Astrocyte (in vitro differentiated cells and primary cell): ENCODE results near the gene ARCN1. TPM values are rescaled to one million over a fixed set of nuclear protein-coding genes. Genes with fewer than 3 reads are reported as not detected.
"Not testable (repeated sequence)": the region's sequence is repeated elsewhere in the genome, so short reads cannot be mapped to it uniquely, and the experiment has no call there.

Experiments used
- DNase-seq: peaks from one replicate; pipeline ENCODE4 v3.0.0-alpha.2; 2010; ENCODE audit warnings: low read depth
- FAIRE-seq: peaks from 2 replicates; lab custom pipeline; 2011; peaks lifted over from hg19 to GRCh38; lab: Jason Lieb, UNC
- H2AFZ ChIP-seq: 2 replicates; pipeline ENCODE4 v1.6.0; 2012; ENCODE audit warnings: low read depth, low read length, inconsistent platforms
- H3K27ac ChIP-seq: 2 replicates; pipeline ENCODE4 v1.5.1; 2011; ENCODE audit warnings: low read depth, low read length, inconsistent platforms
- H3K27me3 ChIP-seq: 2 replicates; pipeline ENCODE4 v1.6.0; 2011; ENCODE audit warnings: low read length, inconsistent platforms; ENCODE audit not compliant: insufficient read depth
- H3K36me3 ChIP-seq: 2 replicates; pipeline ENCODE4 v1.5.1; 2011; ENCODE audit warnings: low read length, inconsistent platforms; ENCODE audit not compliant: insufficient read depth
- H3K4me1 ChIP-seq: 2 replicates; pipeline ENCODE4 v1.5.1; 2011; ENCODE audit warnings: low read length, inconsistent platforms; ENCODE audit not compliant: insufficient read depth
- H3K4me2 ChIP-seq: 2 replicates; pipeline ENCODE4 v1.6.0; 2012; ENCODE audit warnings: low read length, inconsistent platforms
- H3K4me3 ChIP-seq: 2 replicates; pipeline ENCODE4 v1.5.1; 2011; ENCODE audit warnings: low read depth, mild to moderate bottlenecking, low read length, inconsistent platforms; ENCODE audit not compliant: insufficient read depth
- H3K79me2 ChIP-seq: 2 replicates; pipeline ENCODE4 v1.6.0; 2012; ENCODE audit warnings: mild to moderate bottlenecking, low read length, inconsistent platforms; ENCODE audit not compliant: insufficient read depth
- H3K9ac ChIP-seq: 2 replicates; pipeline ENCODE4 v1.6.0; 2012; ENCODE audit warnings: mild to moderate bottlenecking, low read length, inconsistent platforms
- H3K9me3 ChIP-seq: 2 replicates; pipeline ENCODE4 v1.5.1; 2012; ENCODE audit warnings: low read depth, mild to moderate bottlenecking, low read length, inconsistent platforms; ENCODE audit not compliant: insufficient read depth
- H4K20me1 ChIP-seq: 2 replicates; pipeline ENCODE4 v1.6.0; 2012; ENCODE audit warnings: low read length, inconsistent platforms; ENCODE audit not compliant: insufficient read depth
- H3K27ac Mint-ChIP-seq: one replicate; pipeline ENCODE4 v1.8.0; 2021; ENCODE audit warnings: mild to moderate bottlenecking, mixed read lengths; ENCODE audit not compliant: unreplicated experiment
- H3K27me3 Mint-ChIP-seq: one replicate; pipeline ENCODE4 v1.8.0; 2021; ENCODE audit warnings: low read depth, mixed read lengths; ENCODE audit not compliant: unreplicated experiment
- H3K36me3 Mint-ChIP-seq: one replicate; pipeline ENCODE4 v1.8.0; 2021; ENCODE audit warnings: low read depth, mixed read lengths; ENCODE audit not compliant: unreplicated experiment
- H3K4me1 Mint-ChIP-seq: one replicate; pipeline ENCODE4 v1.8.0; 2021; ENCODE audit warnings: low read depth, mixed read lengths; ENCODE audit not compliant: unreplicated experiment
- H3K4me3 Mint-ChIP-seq: one replicate; pipeline ENCODE4 v1.8.0; 2021; ENCODE audit warnings: mild to moderate bottlenecking, moderate library complexity, mixed read lengths; ENCODE audit not compliant: unreplicated experiment
- H3K9me3 Mint-ChIP-seq: one replicate; pipeline ENCODE4 v1.8.0; 2021; ENCODE audit warnings: mild to moderate bottlenecking, mixed read lengths; ENCODE audit not compliant: unreplicated experiment
- CTCF ChIP-seq: IDR thresholded peaks from 2 replicates; pipeline ENCODE4 v1.5.1; 2011; ENCODE audit warnings: low read depth, mild to moderate bottlenecking, inconsistent platforms, low read length, moderate library complexity; ENCODE audit not compliant: insufficient read depth
- EZH2 ChIP-seq: IDR thresholded peaks from 2 replicates; pipeline ENCODE4 v1.6.1; 2012; ENCODE audit warnings: mild to moderate bottlenecking, low read length, inconsistent platforms; ENCODE audit not compliant: insufficient read depth
- total RNA-seq: library from RNA; stranded (reverse); gene quantifications from 2 replicates; pipeline ENCODE4 v1.2.1, GENCODE V29; 2021

The ARCN1 gene
- total RNA-seq, 1 donor from 2014 or later = 255 TPM

GRCh38 chr11:118602331-118602730 is 30.1 kb downstream of the ARCN1 start:
- no peaks in the 10 kb centered on the region for H3K27me3 ChIP-seq
- Mint-ChIP-seq H3K27ac (no peak overlapping the region), H3K4me3 (no peak overlapping the region)

GRCh38 chr11:118603709-118604108 is 31.5 kb downstream of the ARCN1 start:
- H3K9me3 ChIP-seq, H3K9ac ChIP-seq, H3K27me3 Mint-ChIP-seq, H3K4me3 ChIP-seq, H3K27ac ChIP-seq, DNase-seq, H3K27me3 ChIP-seq, H2AFZ ChIP-seq, H3K79me2 ChIP-seq, H3K9me3 Mint-ChIP-seq, H3K4me3 Mint-ChIP-seq, H3K4me2 ChIP-seq, FAIRE-seq: not testable (repeated sequence)
- Mint-ChIP-seq H3K27ac (peak overlapping the region; percentile 66), H3K4me1 (peaks cover 37% of the 10 kb centered on the region), H3K36me3 (peaks cover 24% of the 10 kb centered on the region)
- Histone ChIP-seq H3K4me1 (peaks cover 28% of the 10 kb centered on the region), H4K20me1 (peaks cover 28% of the 10 kb centered on the region), H3K36me3 (peaks cover 30% of the 10 kb centered on the region)

More at GRCh38 chr11:118602331-118602730, 30.1 kb downstream of the ARCN1 start:
- Histone ChIP-seq H3K4me1 (peaks cover 25% of the 10 kb centered on the region), H3K36me3 (peaks cover 41% of the 10 kb centered on the region), H3K9me3 (no peaks in the 10 kb centered on the region), H3K4me2 (no peak overlapping the region), H2AFZ (no peak overlapping the region), H3K9ac (no peak overlapping the region), H3K4me3 (no peak overlapping the region), H3K79me2 (peaks cover 5% of the 10 kb centered on the region), H4K20me1 (peaks cover 33% of the 10 kb centered on the region), H3K27ac (no peak overlapping the region)
- H3K36me3 Mint-ChIP-seq = peaks cover 28% of the 10 kb centered on the region
- no peaks in the 10 kb centered on the region for H3K27me3 Mint-ChIP-seq
- TF ChIP-seq EZH2 = no peak
- TF ChIP-seq CTCF = no peak
- no peaks in the 10 kb centered on the region for H3K9me3 Mint-ChIP-seq
- no peak for DNase-seq
- no peak for FAIRE-seq
- H3K4me1 Mint-ChIP-seq = peaks cover 37% of the 10 kb centered on the region

GRCh38 chr11:118604566-118604965 is 32.4 kb downstream of the ARCN1 start:
- peaks cover 40% of the 10 kb centered on the region for H3K4me1 Mint-ChIP-seq
- Histone ChIP-seq H3K27me3 (no peaks in the 10 kb centered on the region), H3K36me3 (peaks cover 30% of the 10 kb centered on the region), H4K20me1 (peaks cover 27% of the 10 kb centered on the region), H3K27ac (peak overlapping the region; percentile 47), H2AFZ (no peak overlapping the region), H3K9me3 (no peaks in the 10 kb centered on the region), H3K79me2 (peaks cover 12% of the 10 kb centered on the region), H3K4me1 (peaks cover 36% of the 10 kb centered on the region), H3K4me3 (no peak overlapping the region), H3K9ac (peak overlapping the region; percentile 29), H3K4me2 (peak overlapping the region; percentile 56)
- H3K9me3 Mint-ChIP-seq = no peaks in the 10 kb centered on the region
- no peaks in the 10 kb centered on the region for H3K27me3 Mint-ChIP-seq
- peaks cover 23% of the 10 kb centered on the region for H3K36me3 Mint-ChIP-seq
- TF ChIP-seq EZH2 (no peak), CTCF (no peak)
- H3K27ac Mint-ChIP-seq = peak overlapping the region; percentile 31
- no peak overlapping the region for H3K4me3 Mint-ChIP-seq
- DNase-seq = no peak
- FAIRE-seq = no peak
